Neural crest cell (in vitro differentiated cells): ENCODE data around the gene GLRX. TPM values are rescaled to one million over a fixed set of nuclear protein-coding genes. Genes with fewer than 3 reads are reported as not detected.

ENCODE experiments used
- DNase-seq: peaks from one replicate; pipeline ENCODE4 v3.0.0; 2021; ENCODE audit warnings: low read depth, mixed read lengths, low spot score
- H3K27ac Mint-ChIP-seq: one replicate; pipeline ENCODE4 v1.8.0; 2021; ENCODE audit warnings: mild to moderate bottlenecking, mixed read lengths; ENCODE audit not compliant: unreplicated experiment
- H3K27me3 Mint-ChIP-seq: 2 replicates; pipeline ENCODE4 v1.8.0; 2021; ENCODE audit warnings: low read depth, mild to moderate bottlenecking, mixed read lengths
- H3K36me3 Mint-ChIP-seq: 2 replicates; pipeline ENCODE4 v1.8.0; 2021; ENCODE audit warnings: low read depth, mild to moderate bottlenecking, mixed read lengths
- H3K4me1 Mint-ChIP-seq: 2 replicates; pipeline ENCODE4 v1.8.0; 2021; ENCODE audit warnings: mixed read lengths
- H3K4me3 Mint-ChIP-seq: one replicate; pipeline ENCODE4 v1.8.0; 2021; ENCODE audit warnings: mild to moderate bottlenecking, mixed read lengths
- H3K9me3 Mint-ChIP-seq: 2 replicates; pipeline ENCODE4 v1.8.0; 2021; ENCODE audit warnings: mixed read lengths
- total RNA-seq: library from RNA; stranded (reverse); gene quantifications from 2 replicates; pipeline ENCODE4 v1.2.1, GENCODE V29; 2021
- TF ChIP-seq, protein P1 (sequence below): fragments of 200-600 bp; sonication (generic); conservative IDR thresholded peaks from 2 replicates; pipeline ENCODE4 v1.5.0; 2021; ENCODE audit warnings: antibody characterized with exemption, mild to moderate bottlenecking

GLRX gene
- total RNA-seq, 1 donor from 2014 or later, result 10.3 TPM

DNA sequence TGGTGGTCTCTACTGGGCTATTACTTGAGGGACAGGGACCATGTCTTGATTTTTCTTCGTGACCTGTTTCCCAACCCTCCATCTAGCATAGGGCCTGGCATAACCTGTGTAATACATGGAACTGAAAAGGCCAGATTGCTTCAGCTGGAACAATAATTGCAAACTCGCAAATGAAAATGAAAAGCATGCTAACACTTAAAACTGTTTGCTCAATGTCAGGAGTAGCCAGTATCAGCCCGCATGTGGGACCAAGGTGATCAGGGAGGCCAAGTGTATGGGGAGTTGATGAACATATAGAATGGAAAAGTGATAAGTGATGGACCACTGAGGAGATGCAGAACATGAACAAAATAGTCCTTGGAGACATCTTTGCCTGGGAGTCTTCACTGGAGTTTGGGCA, 25.2 kb downstream of the GLRX start:
- TF ChIP-seq, protein P1, sequence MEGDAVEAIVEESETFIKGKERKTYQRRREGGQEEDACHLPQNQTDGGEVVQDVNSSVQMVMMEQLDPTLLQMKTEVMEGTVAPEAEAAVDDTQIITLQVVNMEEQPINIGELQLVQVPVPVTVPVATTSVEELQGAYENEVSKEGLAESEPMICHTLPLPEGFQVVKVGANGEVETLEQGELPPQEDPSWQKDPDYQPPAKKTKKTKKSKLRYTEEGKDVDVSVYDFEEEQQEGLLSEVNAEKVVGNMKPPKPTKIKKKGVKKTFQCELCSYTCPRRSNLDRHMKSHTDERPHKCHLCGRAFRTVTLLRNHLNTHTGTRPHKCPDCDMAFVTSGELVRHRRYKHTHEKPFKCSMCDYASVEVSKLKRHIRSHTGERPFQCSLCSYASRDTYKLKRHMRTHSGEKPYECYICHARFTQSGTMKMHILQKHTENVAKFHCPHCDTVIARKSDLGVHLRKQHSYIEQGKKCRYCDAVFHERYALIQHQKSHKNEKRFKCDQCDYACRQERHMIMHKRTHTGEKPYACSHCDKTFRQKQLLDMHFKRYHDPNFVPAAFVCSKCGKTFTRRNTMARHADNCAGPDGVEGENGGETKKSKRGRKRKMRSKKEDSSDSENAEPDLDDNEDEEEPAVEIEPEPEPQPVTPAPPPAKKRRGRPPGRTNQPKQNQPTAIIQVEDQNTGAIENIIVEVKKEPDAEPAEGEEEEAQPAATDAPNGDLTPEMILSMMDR, result no peak
- DNase-seq, result no peak
- Mint-ChIP-seq H3K9me3 (peaks cover 3% of the 10 kb centered on the region), H3K27ac (no peak overlapping the region), H3K27me3 (no peaks in the 10 kb centered on the region), H3K4me1 (peaks cover 4% of the 10 kb centered on the region), H3K36me3 (peaks cover 14% of the 10 kb centered on the region), H3K4me3 (no peak overlapping the region)

DNA sequence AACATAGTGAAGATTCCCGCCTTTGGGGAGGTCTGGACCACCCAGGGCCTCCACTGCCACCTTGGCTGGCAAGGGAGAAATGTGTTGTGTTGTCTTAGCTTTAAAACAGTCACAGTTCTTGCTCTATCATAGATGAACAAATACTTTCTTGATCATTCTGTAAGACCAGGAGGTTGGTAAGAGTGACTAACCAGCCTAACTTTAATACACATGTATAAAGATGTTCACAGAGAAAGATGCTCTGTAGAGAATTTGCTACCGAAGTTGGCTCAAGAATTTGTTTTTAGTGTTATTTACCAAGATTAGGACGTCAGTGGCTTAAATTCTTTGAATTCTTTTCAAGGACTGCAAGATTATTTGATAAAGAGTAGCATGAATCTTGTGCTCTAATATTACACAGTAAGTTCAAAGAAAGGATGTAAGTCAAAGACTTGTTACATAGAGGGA, 28.4 kb downstream of the GLRX start:
- Mint-ChIP-seq H3K9me3 (no peaks in the 10 kb centered on the region), H3K36me3 (peaks cover 16% of the 10 kb centered on the region), H3K4me1 (no peaks in the 10 kb centered on the region), H3K27me3 (no peaks in the 10 kb centered on the region), H3K4me3 (no peak overlapping the region), H3K27ac (no peak overlapping the region)
- no peak for DNase-seq
- TF ChIP-seq, protein P1, result no peak

DNA sequence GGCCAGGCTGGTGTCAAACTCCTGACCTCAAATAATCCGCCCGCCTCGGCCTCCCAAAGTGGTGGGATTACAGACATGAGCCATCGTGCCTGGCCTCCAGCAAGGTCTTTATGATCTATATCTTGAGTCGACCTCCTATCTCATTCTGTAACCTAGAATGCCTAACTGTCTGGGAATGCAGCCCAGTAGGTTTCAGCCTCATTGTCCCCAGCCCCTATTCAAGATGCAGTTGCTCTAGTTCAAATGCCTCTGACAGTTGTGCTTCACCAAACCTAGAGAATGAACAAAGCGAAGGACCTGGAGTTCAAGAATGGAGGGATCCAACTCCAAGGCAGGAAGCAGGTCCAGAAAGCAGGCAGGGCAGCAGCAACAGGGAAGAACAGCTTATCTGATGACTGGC, 30.8 kb downstream of the GLRX start:
- no peak overlapping the region for H3K27ac Mint-ChIP-seq
- no peaks in the 10 kb centered on the region for H3K27me3 Mint-ChIP-seq
- H3K36me3 Mint-ChIP-seq, result peaks cover 13% of the 10 kb centered on the region
- DNase-seq, result no peak
- H3K4me3 Mint-ChIP-seq, result no peak overlapping the region
- no peaks in the 10 kb centered on the region for H3K4me1 Mint-ChIP-seq
- TF ChIP-seq, protein P1, result no peak
- no peaks in the 10 kb centered on the region for H3K9me3 Mint-ChIP-seq

DNA sequence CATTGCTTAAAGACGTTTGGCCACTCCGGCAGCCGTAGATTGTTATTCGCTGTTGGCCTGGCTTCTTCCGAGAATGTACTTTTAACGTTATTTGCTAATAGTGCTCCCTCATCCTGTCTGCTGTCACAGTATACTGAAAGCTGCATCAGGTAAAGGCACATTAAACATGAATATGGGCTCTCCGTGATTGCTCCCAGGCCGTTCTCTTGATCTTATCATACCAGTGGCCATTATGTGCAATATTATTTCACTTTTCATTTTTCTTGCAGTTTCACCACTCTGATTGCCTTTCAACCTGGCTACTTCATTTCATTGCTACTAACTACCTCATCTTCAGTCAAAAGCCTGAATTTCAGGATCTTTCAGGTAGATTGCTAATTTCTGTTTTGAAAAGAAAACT, 34.0 kb downstream of the GLRX start:
- DNase-seq, result no peak
- Mint-ChIP-seq H3K4me1 (no peaks in the 10 kb centered on the region), H3K36me3 (peaks cover 23% of the 10 kb centered on the region), H3K27ac (peak overlapping the region; percentile 43), H3K4me3 (no peak overlapping the region), H3K9me3 (no peaks in the 10 kb centered on the region), H3K27me3 (no peaks in the 10 kb centered on the region)
- TF ChIP-seq, protein P1, result no peak

DNA sequence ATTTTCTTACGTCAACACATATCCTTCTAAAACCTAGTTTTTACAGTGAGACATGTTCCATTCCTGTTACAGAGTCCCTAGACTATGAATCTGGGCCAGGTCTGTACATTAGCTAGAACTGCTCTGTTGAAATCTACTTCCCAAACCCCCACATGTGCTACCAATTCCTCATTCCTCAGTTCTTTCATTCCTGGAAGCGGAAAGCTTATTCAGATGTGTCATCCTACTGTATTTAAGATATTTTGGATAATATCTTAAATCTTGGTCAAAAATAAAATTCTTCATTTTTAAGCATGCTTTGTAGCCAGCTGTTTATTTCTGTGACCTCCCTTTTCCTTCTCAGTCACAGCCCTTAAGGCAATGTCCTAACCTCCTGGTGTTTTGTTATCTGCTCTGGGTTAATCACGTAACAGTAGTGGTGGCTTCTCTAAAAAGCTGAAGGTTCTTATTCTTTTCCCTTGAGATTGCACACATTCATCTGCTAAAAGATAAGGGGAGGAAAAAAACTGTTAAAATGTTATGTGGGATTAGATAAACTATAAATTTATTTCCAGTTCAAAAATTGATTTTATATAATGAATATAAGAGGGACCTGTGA, 35.6 kb downstream of the GLRX start:
- TF ChIP-seq, protein P1, result no peak
- Mint-ChIP-seq H3K36me3 (peaks cover 26% of the 10 kb centered on the region), H3K9me3 (no peaks in the 10 kb centered on the region), H3K4me1 (no peaks in the 10 kb centered on the region), H3K27me3 (no peaks in the 10 kb centered on the region), H3K27ac (no peak overlapping the region), H3K4me3 (no peak overlapping the region)
- DNase-seq, result no peak
